Measurements from ENCODE around the gene SYT8. TPM values are rescaled to one million over a fixed set of nuclear protein-coding genes. Genes with fewer than 3 reads are reported as not detected.

Gene SYT8
- total RNA-seq, 1 donor, result not detected

DNA sequence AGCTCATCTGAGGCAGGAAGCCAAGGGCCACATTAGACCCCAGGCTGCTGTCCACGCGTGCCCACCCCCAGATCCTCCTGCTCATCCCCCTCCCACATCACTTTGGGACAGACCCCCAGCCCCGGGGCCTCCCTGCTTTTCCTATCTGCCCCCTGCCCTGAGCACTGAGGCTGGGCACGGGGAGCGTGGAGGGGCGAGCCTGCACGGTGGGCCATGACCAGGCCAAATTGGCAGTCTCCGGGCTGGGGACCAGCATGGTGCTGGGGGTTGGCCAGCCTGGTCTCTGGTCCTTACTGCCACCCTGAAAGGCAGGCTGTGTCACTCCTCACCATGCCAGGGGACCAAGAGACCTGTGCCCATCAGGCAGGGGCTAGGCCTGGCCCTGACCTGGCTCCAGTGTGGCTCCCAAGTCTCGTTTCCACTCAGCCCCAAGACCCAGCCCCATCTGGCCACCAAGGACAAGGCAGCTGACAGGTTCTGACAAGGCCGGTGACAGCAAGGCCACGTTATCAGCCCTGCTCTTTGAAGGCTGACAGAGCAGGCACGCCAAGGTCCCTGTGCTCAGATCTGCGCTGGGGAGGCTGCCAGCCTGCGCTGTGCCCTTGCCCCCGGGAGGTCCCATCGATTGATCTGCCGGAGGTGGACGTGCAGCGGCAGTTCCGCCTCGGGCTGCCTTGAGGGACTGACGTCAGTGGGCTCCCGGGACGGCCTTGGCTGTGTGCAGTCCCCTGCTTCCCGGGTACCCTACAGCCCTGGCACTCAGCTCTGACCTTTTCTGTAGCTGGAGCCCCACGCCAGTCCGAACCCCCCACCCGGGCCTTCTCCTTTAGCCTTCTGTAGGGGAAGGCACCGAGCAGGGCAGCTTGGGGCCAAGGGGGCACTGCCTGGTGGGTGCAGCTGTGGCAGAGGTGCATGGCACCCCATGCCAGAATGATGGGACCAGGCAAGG lies 7.6 kb downstream of the SYT8 start:
- TF ChIP-seq, protein P1, sequence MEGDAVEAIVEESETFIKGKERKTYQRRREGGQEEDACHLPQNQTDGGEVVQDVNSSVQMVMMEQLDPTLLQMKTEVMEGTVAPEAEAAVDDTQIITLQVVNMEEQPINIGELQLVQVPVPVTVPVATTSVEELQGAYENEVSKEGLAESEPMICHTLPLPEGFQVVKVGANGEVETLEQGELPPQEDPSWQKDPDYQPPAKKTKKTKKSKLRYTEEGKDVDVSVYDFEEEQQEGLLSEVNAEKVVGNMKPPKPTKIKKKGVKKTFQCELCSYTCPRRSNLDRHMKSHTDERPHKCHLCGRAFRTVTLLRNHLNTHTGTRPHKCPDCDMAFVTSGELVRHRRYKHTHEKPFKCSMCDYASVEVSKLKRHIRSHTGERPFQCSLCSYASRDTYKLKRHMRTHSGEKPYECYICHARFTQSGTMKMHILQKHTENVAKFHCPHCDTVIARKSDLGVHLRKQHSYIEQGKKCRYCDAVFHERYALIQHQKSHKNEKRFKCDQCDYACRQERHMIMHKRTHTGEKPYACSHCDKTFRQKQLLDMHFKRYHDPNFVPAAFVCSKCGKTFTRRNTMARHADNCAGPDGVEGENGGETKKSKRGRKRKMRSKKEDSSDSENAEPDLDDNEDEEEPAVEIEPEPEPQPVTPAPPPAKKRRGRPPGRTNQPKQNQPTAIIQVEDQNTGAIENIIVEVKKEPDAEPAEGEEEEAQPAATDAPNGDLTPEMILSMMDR (IDR thresholded peaks at IDR 0.05; ENCODE audit: insufficient read depth, low read length), result no peak
- DNase-seq (ENCODE audit: low read depth), result no peak
- no peak overlapping the region for H3K4me3 ChIP-seq (ENCODE audit: low read depth, low read length)

DNA sequence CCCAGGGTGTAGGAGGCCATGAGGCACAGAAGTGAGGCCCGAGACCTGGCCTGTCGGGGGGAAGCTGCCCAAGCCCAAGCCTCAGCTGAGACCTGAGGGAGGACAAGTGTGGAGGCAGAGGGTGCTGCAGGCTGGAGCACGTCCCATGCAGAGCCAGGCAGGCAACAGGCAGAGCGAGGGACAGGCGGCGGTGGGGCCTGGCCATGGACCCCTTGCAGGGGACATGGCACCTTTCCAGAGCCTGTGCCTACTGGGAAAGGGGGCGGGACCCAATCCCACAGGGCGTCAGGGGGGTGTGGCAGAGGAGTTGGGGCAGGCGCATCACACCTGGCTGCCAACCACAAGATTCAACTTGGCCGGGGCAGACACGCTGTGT lies 8.3 kb downstream of the SYT8 start:
- no peak overlapping the region for H3K4me3 ChIP-seq (ENCODE audit: low read depth, low read length)
- TF ChIP-seq, protein P1 (IDR thresholded peaks at IDR 0.05; ENCODE audit: insufficient read depth, low read length), result no peak
- DNase-seq (ENCODE audit: low read depth), result no peak

DNA sequence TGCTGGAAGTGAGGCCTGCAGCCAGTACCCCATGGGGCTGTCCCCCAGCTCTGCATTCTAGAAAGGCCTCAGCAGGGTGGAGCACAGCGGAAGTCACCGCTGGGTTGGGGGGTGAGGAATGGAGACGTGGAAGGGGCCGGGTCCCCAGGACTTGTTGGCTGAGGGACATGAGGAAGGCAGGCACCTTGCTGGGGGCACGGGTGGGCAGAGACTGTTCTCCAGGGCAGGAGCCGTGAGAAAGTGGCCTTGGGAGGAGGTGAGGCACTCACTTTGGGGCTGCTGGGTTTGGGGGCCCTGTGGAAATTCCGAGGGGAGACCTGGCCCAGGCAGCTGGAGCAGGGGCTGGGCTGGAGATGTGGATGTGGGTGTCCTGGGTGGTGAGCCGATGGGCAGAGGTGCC lies 9.0 kb downstream of the SYT8 start:
- H3K4me3 ChIP-seq (ENCODE audit: low read depth, low read length), result no peak overlapping the region
- TF ChIP-seq, protein P1 (IDR thresholded peaks at IDR 0.05; ENCODE audit: insufficient read depth, low read length), result no peak

DNA sequence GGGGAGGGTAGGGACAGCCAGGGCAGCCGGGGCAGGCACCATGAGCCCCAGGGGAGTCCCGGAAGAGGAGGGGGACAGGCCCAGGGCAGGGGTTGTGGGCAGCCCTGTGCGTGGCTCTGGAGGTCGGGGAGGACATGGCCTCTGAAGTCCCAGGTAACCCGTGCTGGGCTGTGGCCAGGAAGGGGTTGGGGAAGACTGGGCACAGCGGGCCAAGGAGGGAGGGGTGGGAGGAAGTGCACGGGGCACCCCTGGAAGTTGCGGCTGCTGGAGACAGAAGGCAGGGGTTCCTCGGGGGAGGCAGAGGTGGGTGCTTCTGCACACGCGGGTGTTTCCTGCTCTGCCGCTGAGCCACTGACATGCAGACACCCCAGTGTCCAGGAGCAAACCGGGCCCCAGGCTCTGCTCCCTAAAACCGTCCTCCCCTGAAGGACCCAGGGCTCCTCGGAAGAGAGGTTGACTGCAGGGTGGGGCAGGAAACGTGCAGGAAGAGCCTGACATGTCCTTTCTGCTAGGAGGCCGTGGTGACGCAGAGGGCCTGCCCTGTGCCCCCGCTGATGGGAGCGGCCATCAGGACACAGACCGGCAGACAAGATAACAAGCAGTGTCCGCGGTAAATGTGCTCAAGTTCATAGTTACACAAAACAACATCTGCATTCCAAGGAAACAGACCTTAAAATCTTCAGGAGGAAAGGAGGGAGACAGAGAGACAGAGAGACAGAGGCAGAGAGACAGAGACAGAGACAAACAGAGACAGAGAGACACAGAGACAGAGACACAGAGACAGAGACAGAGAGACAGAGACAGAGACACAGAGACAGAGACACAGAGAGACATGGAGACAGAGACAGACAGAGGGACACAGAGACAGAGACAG lies 9.7 kb downstream of the SYT8 start:
- no peak overlapping the region for H3K4me3 ChIP-seq (ENCODE audit: low read depth, low read length)
- TF ChIP-seq, protein P1 (IDR thresholded peaks at IDR 0.05; ENCODE audit: insufficient read depth, low read length), result no peak
- DNase-seq (ENCODE audit: low read depth), result no peak

More for the DNA sequence above, 9.0 kb downstream of the SYT8 start:
- DNase-seq (ENCODE audit: low read depth), result no peak

DNA sequence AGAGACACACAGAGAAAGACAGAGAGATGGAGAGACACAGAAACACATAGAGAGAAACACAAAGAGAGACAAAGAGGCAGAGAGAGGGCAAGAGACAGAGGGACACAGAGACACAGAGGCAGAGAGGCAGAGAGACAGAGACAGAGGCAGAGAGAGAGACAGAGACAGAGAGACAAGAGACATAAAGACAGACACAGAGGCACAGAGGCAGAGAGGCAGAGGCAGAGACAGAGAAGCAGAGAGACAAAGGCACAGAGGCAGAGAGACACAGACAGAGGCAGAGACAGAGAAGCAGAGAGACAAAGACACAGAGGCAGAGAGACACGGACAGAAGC lies 10.3 kb downstream of the SYT8 start:
- DNase-seq (ENCODE audit: low read depth), result no peak
- TF ChIP-seq, protein P1 (IDR thresholded peaks at IDR 0.05; ENCODE audit: insufficient read depth, low read length), result no peak
- H3K4me3 ChIP-seq (ENCODE audit: low read depth, low read length), result no peak overlapping the region

DNA sequence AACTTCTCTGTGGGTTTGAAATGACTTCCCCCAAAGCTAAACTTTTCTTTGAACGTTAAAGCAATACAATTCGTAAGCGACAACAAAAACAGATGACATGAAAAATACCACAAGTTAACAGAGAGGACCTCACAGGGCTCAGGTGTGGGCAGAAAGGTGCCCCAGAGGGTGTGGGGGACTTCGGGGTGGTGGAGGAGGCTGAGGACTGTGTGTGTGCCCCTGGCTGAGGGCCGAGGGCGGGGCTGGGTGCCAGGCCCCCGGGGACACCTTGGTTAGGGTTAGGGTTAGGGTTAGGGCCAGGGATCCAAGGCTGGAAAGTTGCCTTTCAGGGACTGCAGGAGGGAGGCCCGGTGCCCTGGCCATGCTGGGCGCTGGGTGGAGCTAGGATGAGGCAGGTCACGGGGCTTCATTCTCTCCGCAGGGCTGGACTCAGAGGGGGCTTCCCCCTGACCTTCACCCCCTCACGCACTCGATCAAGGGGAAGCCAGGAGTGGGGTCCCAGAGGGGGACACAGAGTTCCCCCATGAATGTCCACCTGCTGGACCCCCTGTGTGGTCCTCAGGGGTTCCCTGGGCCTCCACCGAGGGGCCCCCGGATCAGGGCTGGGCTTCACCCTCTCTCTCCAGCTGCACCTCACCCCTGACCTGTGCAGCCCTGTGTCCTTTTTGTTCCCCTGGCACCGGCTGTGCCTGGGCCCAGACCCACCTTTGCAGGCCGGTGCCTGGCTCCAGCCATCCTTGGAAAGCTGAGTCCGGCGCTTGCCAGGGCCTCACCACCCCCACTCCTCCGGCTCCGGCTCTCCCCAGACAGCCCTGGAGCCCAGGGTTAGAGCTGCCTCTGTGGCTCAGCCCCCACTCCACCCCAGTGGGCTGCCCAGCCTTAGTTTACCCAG lies 11.0 kb downstream of the SYT8 start:
- no peak for DNase-seq (ENCODE audit: low read depth)
- no peak overlapping the region for H3K4me3 ChIP-seq (ENCODE audit: low read depth, low read length)
- TF ChIP-seq, protein P1 (IDR thresholded peaks at IDR 0.05; ENCODE audit: insufficient read depth, low read length), result no peak

Data from fibroblast of the aortic adventitia (primary cell).